Measurements from ENCODE around the gene RHBDL1. TPM values are rescaled to one million over a fixed set of nuclear protein-coding genes. Genes with fewer than 3 reads are reported as not detected.

Gene RHBDL1
- total and polyA plus RNA-seq, 9 of the 15 experiments (the other 6 are each of a cell fraction or from before 2014, with no cell fraction given): 0.03 to 5.6 (median 1.3) TPM; not detected in 1

DNA sequence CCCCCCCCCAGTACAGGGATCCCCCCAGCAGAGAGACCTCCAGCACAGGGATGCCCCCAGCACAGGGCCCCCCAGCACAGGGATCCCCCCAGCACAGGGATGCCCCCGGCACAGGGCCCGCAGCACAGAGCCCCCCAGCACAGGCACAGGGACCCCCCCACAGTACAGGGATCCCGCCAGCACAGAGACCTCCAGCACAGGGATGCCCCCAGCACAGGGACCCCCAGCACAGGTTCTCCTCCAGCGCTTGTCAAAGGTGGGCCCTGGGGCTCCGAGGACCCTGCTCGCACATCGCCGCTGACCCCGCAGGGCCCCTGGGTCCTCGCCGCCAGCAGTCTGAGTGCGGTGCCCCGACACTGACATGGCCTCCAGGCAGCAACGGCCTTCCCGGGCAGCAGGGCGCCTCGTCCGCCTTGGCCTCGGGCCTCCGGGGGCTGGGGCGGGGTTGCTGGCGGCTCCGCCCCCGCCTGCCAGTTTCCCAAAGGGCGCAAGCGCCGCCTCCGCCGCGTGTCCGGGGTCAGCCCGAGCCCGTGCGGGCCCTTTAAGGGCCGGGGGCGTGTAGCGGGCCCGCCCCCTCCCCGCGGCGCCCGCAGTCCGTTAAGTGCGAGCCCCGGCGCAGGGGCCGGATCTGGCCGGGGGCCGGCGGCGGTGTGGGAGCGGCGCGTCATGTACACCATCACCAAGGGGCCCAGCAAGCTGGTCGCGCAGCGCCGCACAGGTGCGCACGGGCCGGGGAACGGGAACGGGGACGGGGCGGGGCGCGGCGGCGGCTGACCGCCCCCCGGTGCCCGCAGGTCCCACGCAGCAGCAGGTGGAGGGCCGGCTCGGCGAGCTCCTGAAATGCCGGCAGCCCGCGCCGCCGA lies 33.9 kb upstream of the RHBDL1 start, which contains the start of gene MCRIP2 (continued):
- TF ChIP-seq CEBPZ (IDR thresholded peaks at IDR 0.05; ENCODE audit: borderline replicate concordance, low read depth, low read length) (no peak), POU5F1 (IDR thresholded peaks at IDR 0.05; ENCODE audit: borderline replicate concordance, low read depth, low read length, partially characterized antibody) (no peak), HDAC2 (IDR thresholded peaks at IDR 0.05) (no peak), DEAF1 (CRISPR knock-in tag; IDR thresholded peaks at IDR 0.05) (no peak), ILK (tag; IDR thresholded peaks at IDR 0.05; ENCODE audit: borderline replicate concordance, low read depth) (no peak), ZNF644 (tag; IDR thresholded peaks at IDR 0.05; ENCODE audit: low read depth) (no peak), TAL1 (IDR thresholded peaks at IDR 0.05) (no peak), SP1 (CRISPR knock-in tag; IDR thresholded peaks at IDR 0.05) (peak; percentile 45; the same call in 1 of the 2 replicates), HINFP (tag; conservative IDR thresholded peaks at IDR 0.05; ENCODE audit: low read depth) (no peak)
- TF ChIP-seq, protein P1, sequence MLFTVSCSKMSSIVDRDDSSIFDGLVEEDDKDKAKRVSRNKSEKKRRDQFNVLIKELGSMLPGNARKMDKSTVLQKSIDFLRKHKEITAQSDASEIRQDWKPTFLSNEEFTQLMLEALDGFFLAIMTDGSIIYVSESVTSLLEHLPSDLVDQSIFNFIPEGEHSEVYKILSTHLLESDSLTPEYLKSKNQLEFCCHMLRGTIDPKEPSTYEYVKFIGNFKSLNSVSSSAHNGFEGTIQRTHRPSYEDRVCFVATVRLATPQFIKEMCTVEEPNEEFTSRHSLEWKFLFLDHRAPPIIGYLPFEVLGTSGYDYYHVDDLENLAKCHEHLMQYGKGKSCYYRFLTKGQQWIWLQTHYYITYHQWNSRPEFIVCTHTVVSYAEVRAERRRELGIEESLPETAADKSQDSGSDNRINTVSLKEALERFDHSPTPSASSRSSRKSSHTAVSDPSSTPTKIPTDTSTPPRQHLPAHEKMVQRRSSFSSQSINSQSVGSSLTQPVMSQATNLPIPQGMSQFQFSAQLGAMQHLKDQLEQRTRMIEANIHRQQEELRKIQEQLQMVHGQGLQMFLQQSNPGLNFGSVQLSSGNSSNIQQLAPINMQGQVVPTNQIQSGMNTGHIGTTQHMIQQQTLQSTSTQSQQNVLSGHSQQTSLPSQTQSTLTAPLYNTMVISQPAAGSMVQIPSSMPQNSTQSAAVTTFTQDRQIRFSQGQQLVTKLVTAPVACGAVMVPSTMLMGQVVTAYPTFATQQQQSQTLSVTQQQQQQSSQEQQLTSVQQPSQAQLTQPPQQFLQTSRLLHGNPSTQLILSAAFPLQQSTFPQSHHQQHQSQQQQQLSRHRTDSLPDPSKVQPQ (CRISPR knock-in tag; IDR thresholded peaks at IDR 0.05; ENCODE audit: borderline replicate concordance): no peak
- TF ChIP-seq, protein P2, sequence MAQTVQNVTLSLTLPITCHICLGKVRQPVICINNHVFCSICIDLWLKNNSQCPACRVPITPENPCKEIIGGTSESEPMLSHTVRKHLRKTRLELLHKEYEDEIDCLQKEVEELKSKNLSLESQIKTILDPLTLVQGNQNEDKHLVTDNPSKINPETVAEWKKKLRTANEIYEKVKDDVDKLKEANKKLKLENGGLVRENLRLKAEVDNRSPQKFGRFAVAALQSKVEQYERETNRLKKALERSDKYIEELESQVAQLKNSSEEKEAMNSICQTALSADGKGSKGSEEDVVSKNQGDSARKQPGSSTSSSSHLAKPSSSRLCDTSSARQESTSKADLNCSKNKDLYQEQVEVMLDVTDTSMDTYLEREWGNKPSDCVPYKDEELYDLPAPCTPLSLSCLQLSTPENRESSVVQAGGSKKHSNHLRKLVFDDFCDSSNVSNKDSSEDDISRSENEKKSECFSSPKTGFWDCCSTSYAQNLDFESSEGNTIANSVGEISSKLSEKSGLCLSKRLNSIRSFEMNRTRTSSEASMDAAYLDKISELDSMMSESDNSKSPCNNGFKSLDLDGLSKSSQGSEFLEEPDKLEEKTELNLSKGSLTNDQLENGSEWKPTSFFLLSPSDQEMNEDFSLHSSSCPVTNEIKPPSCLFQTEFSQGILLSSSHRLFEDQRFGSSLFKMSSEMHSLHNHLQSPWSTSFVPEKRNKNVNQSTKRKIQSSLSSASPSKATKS (CRISPR knock-in tag; IDR thresholded peaks at IDR 0.05): no peak
- TF ChIP-seq, protein P3, sequence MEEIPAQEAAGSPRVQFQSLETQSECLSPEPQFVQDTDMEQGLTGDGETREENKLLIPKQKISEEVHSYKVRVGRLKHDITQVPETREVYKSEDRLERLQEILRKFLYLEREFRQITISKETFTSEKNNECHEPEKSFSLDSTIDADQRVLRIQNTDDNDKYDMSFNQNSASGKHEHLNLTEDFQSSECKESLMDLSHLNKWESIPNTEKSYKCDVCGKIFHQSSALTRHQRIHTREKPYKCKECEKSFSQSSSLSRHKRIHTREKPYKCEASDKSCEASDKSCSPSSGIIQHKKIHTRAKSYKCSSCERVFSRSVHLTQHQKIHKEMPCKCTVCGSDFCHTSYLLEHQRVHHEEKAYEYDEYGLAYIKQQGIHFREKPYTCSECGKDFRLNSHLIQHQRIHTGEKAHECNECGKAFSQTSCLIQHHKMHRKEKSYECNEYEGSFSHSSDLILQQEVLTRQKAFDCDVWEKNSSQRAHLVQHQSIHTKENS (CRISPR knock-in tag; IDR thresholded peaks at IDR 0.05): no peak

All from K562 (cell line).